Stimulated activated CD4-positive, alpha-beta T cell treated with anti-CD3 and anti-CD28 coated beads, Interleukin-2, amount 100 ng/mL, for 4 hours (primary cell): ENCODE measurements around the gene CAV1.
"Not testable (repeated sequence)": the region's sequence is repeated elsewhere in the genome, so short reads cannot be mapped to it uniquely, and the experiment has no call there.

Experiments
- DNase-seq: peaks from one replicate; pipeline ENCODE4 v3.0.0-alpha.2; 2020; ENCODE audit warnings: low read depth

Gene CAV1

GRCh38 chr7:116582806-116583444 lies 58.1 kb downstream of the CAV1 start:
- no peak for DNase-seq

GRCh38 chr7:116583653-116584052 lies 58.8 kb downstream of the CAV1 start:
- no peak for DNase-seq

GRCh38 chr7:116584721-116585120 lies 59.9 kb downstream of the CAV1 start:
- no peak for DNase-seq

GRCh38 chr7:116585392-116585791 lies 60.6 kb downstream of the CAV1 start:
- no peak for DNase-seq

GRCh38 chr7:116585967-116586366 lies 61.1 kb downstream of the CAV1 start:
- no peak for DNase-seq

GRCh38 chr7:116587200-116587599 lies 62.4 kb downstream of the CAV1 start:
- not testable (repeated sequence) for DNase-seq

GRCh38 chr7:116588225-116588624 lies 63.4 kb downstream of the CAV1 start:
- no peak for DNase-seq

- DNase-seq = no peak
Measured at GRCh38 chr7:116588641-116589594, 64.1 kb downstream of the CAV1 start.

- DNase-seq = no peak
Measured at GRCh38 chr7:116591202-116592040, 66.6 kb downstream of the CAV1 start.

GRCh38 chr7:116592041-116592355 lies 67.2 kb downstream of the CAV1 start:
- DNase-seq = no peak

- no peak for DNase-seq
Measured at GRCh38 chr7:116592445-116592844, 67.6 kb downstream of the CAV1 start.

GRCh38 chr7:116593359-116594075 lies 68.7 kb downstream of the CAV1 start:
- no peak for DNase-seq

- DNase-seq = no peak
Measured at GRCh38 chr7:116595063-116595462, 70.2 kb downstream of the CAV1 start.

- no peak for DNase-seq
Measured at GRCh38 chr7:116597384-116597783, 72.5 kb downstream of the CAV1 start.

GRCh38 chr7:116598278-116598677 lies 73.4 kb downstream of the CAV1 start:
- DNase-seq = no peak

GRCh38 chr7:116598861-116599260 lies 74.0 kb downstream of the CAV1 start:
- DNase-seq = no peak

GRCh38 chr7:116601426-116601825 lies 76.6 kb downstream of the CAV1 start:
- DNase-seq = no peak

- no peak for DNase-seq
Measured at GRCh38 chr7:116607299-116607698, 82.5 kb downstream of the CAV1 start.

- DNase-seq = no peak
Measured at GRCh38 chr7:116610210-116610609, 85.4 kb downstream of the CAV1 start.

GRCh38 chr7:116610721-116611120 lies 85.9 kb downstream of the CAV1 start:
- DNase-seq = no peak
